GM12875 (cell line): Measurements from ENCODE around the gene ZDHHC14.

Source experiments
- H3K4me3 ChIP-seq: one replicate; pipeline ENCODE4 v1.5.1; 2011; ENCODE audit warnings: low read depth, low read length, control low read depth
- CTCF ChIP-seq: IDR thresholded peaks from 2 replicates; pipeline ENCODE4 v1.5.1; 2011; ENCODE audit warnings: low read depth, mild to moderate bottlenecking, control low read depth, inconsistent platforms, low read length, moderate library complexity, borderline replicate concordance; ENCODE audit not compliant: insufficient read depth

The ZDHHC14 gene

GRCh38 chr6:157368359-157369049, 12.5 kb upstream of the ZDHHC14 start:
- H3K4me3 ChIP-seq: no peak overlapping the region
- TF ChIP-seq CTCF: no peak

GRCh38 chr6:157370755-157371154, 10.2 kb upstream of the ZDHHC14 start:
- no peak for TF ChIP-seq CTCF
- H3K4me3 ChIP-seq: no peak overlapping the region

GRCh38 chr6:157372501-157373280, 8.3 kb upstream of the ZDHHC14 start:
- no peak overlapping the region for H3K4me3 ChIP-seq
- no peak for TF ChIP-seq CTCF

- TF ChIP-seq CTCF: no peak
- H3K4me3 ChIP-seq: no peak overlapping the region
Observed at GRCh38 chr6:157374889-157375443, 6.0 kb upstream of the ZDHHC14 start.

- no peak overlapping the region for H3K4me3 ChIP-seq
- no peak for TF ChIP-seq CTCF
Observed at GRCh38 chr6:157376241-157376640, 4.7 kb upstream of the ZDHHC14 start.

GRCh38 chr6:157376706-157377230, 4.2 kb upstream of the ZDHHC14 start:
- TF ChIP-seq CTCF: no peak
- H3K4me3 ChIP-seq: no peak overlapping the region
